ENCODE results near the gene NFATC1.

DNA sequence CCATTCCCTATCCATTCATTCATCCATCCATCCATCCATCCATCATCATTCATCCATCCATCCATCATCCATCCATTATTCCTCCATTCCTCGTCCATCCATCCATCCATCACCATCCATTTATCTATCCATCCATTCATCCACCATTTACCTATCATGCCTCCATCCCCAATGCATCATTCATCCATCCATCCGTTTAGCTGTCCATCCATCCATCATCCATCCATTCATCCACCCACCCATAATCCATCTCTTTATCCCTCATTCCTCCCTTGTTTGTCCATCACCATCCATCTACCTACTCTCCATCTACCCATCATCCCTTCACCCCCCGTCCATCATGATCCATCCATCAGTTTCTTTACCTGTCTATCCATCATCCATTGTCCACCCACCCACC lies 13.6 kb downstream of the NFATC1 start:
- TF ChIP-seq ZC3H10 (CRISPR knock-in tag; IDR thresholded peaks at IDR 0.05) = no peak
- TF ChIP-seq ESRRG (CRISPR knock-in tag; IDR thresholded peaks at IDR 0.05) = no peak
- no peak for TF ChIP-seq GLIS3 (CRISPR knock-in tag; IDR thresholded peaks at IDR 0.05)
- no peak for TF ChIP-seq ZFP3 (CRISPR knock-in tag; IDR thresholded peaks at IDR 0.05)
- TF ChIP-seq, protein P1, sequence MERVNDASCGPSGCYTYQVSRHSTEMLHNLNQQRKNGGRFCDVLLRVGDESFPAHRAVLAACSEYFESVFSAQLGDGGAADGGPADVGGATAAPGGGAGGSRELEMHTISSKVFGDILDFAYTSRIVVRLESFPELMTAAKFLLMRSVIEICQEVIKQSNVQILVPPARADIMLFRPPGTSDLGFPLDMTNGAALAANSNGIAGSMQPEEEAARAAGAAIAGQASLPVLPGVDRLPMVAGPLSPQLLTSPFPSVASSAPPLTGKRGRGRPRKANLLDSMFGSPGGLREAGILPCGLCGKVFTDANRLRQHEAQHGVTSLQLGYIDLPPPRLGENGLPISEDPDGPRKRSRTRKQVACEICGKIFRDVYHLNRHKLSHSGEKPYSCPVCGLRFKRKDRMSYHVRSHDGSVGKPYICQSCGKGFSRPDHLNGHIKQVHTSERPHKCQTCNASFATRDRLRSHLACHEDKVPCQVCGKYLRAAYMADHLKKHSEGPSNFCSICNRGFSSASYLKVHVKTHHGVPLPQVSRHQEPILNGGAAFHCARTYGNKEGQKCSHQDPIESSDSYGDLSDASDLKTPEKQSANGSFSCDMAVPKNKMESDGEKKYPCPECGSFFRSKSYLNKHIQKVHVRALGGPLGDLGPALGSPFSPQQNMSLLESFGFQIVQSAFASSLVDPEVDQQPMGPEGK (CRISPR knock-in tag; IDR thresholded peaks at IDR 0.05; ENCODE audit: borderline replicate concordance) = no peak
- TF ChIP-seq ZNF70 (CRISPR knock-in tag; IDR thresholded peaks at IDR 0.05) = no peak
